HCT116 (cell line): Measurements from ENCODE around the gene ZBTB7C. TPM values are rescaled to one million over a fixed set of nuclear protein-coding genes. Genes with fewer than 3 reads are reported as not detected.

Experiments used
- ATAC-seq: fragments of 200-7000 bp; cut with Tn5 transposase; 2 replicates; pipeline ENCODE4 v1.9.1; 2020; ENCODE audit warnings: mild to moderate bottlenecking, moderate library complexity
- BruUV-seq: library from RNA; stranded (reverse); fragments of 400-500 nt; replicated peaks from 2 replicates; lab custom pipeline; 2021; lab: Mats Ljungman, UMichigan
- CTCF ChIA-PET: fragments of 300-600 bp; sonication (Branson Sonifier 250); formaldehyde crosslinking; loops from one replicate; lab custom pipeline; 2021; ENCODE audit warnings: antibody characterized with exemption; lab: Charles Lee
- POLR2A ChIA-PET: fragments of 300-600, 350-600 bp; sonication (Branson Sonifier 250); formaldehyde crosslinking; loops from one replicate; lab custom pipeline; 2021; ENCODE audit warnings: antibody characterized with exemption; lab: Charles Lee
- RAD21 ChIA-PET, 2 experiments: fragments of 300-600 bp; sonication (Branson Sonifier 250); formaldehyde crosslinking; loops; one replicate each; lab custom pipeline; 2023; ENCODE audit warnings: low total read pairs in 2 of 2; ENCODE audit not compliant: uncharacterized antibody in 2 of 2, unreplicated experiment in 2 of 2, low non-redundant PET in 1 of 2; lab: Charles Lee
- DNase-seq: peaks from one replicate; pipeline ENCODE4 v3.0.0-alpha.2; 2010; ENCODE audit warnings: low read depth, low spot score
- H2AFZ ChIP-seq: fragments of 200-600 bp; shearing (Covaris generic), sonication (generic); 2 replicates; pipeline ENCODE4 v1.6.1; 2017; ENCODE audit warnings: low read depth, mixed run types, mixed read lengths, antibody characterized with exemption, low read length; ENCODE audit not compliant: poor library complexity, severe bottlenecking
- H3K27ac ChIP-seq: 2 replicates; pipeline ENCODE4 v1.5.1; 2012; ENCODE audit warnings: low read depth, low read length
- H3K27me3 ChIP-seq: fragments of 200-600 bp; sonication (generic); 2 replicates; pipeline ENCODE4 v1.6.1; 2016; ENCODE audit warnings: mixed run types, low read length, mixed read lengths; ENCODE audit not compliant: insufficient read depth
- H3K36me3 ChIP-seq, 2 experiments: fragments of 200-500 bp in 1 of 2; fragments of 200-600 bp in 1 of 2; sonication (Bioruptor generic) in 1 of 2; sonication (generic) in 1 of 2; 2 replicates each; pipeline versions ENCODE4 v1.5.1 to v1.6.1; 2014 to 2016; ENCODE audit warnings: low read length in 2 of 2, inconsistent platforms in 1 of 2, mixed read lengths in 1 of 2, mixed run types in 1 of 2; ENCODE audit not compliant: insufficient read depth in 2 of 2, control insufficient read depth in 1 of 2
- H3K4me1 ChIP-seq, 2 experiments: fragments of 200-600 bp in 1 of 2; sonication (generic) in 1 of 2; 2 replicates each; pipeline versions ENCODE4 v1.5.1 to v1.6.1; 2012 to 2017; ENCODE audit warnings: low read length in 2 of 2, inconsistent platforms in 1 of 2, mild to moderate bottlenecking in 1 of 2, mixed read lengths in 1 of 2, mixed run types in 1 of 2, moderate library complexity in 1 of 2; ENCODE audit not compliant: insufficient read depth in 2 of 2, control insufficient read depth in 1 of 2
- H3K4me2 ChIP-seq: fragments of 200-600 bp; sonication (generic); 2 replicates; pipeline ENCODE4 v1.6.1; 2017; ENCODE audit warnings: mixed run types, low read length, mixed read lengths
- H3K4me3 ChIP-seq, 2 experiments: fragments of 200-600 bp in 1 of 2; sonication (generic) in 1 of 2; replicated peaks in 1 of 2; 2 replicates each; pipeline ENCODE4 v1.5.1; 2011 to 2016; ENCODE audit warnings: low read length in 2 of 2, control low read depth in 1 of 2, low read depth in 1 of 2, mild to moderate bottlenecking in 1 of 2, mixed read lengths in 1 of 2, mixed run types in 1 of 2
- H3K79me2 ChIP-seq: fragments of 200-600 bp; sonication (generic); 2 replicates; pipeline ENCODE4 v1.6.1; 2017; ENCODE audit warnings: mild to moderate bottlenecking, mixed run types, low read length, moderate library complexity, mixed read lengths; ENCODE audit not compliant: insufficient read depth
- H3K9ac ChIP-seq: fragments of 200-600 bp; sonication (generic); 2 replicates; pipeline ENCODE4 v1.6.1; 2016; ENCODE audit warnings: low read length, mixed read lengths
- H3K9me2 ChIP-seq: fragments of 200-600 bp; sonication (generic), shearing (Covaris generic); 2 replicates; pipeline ENCODE4 v1.6.1; 2017; ENCODE audit warnings: mixed run types, mild to moderate bottlenecking, moderate library complexity; ENCODE audit not compliant: insufficient read depth
- H3K9me3 ChIP-seq, 2 experiments: fragments of 200-500 bp in 1 of 2; fragments of 200-600 bp in 1 of 2; sonication (Bioruptor generic) in 1 of 2; sonication (generic) in 1 of 2; 2 replicates each; pipeline ENCODE4 v1.6.1; 2014 to 2017; ENCODE audit warnings: low read length in 2 of 2, mixed read lengths in 2 of 2, inconsistent platforms in 1 of 2, low read depth in 1 of 2, mild to moderate bottlenecking in 1 of 2, mixed run types in 1 of 2, moderate library complexity in 1 of 2; ENCODE audit not compliant: control insufficient read depth in 1 of 2, insufficient read depth in 1 of 2
- H4K20me1 ChIP-seq: fragments of 200-600 bp; sonication (generic), shearing (Covaris generic); 2 replicates; pipeline ENCODE4 v1.6.1; 2017; ENCODE audit warnings: mixed run types, mild to moderate bottlenecking, moderate library complexity; ENCODE audit not compliant: insufficient read depth
- CEBPB ChIP-seq: IDR thresholded peaks from 2 replicates; pipeline ENCODE4 v1.6.1; 2012; ENCODE audit warnings: low read depth
- EGR1 ChIP-seq: IDR thresholded peaks from 2 replicates; pipeline ENCODE4 v1.6.1; 2012; ENCODE audit warnings: low read depth
- ELF1 ChIP-seq: IDR thresholded peaks from 2 replicates; pipeline ENCODE4 v1.6.1; 2012; ENCODE audit warnings: low read depth, borderline replicate concordance
- EZH2 ChIP-seq: fragments of 200-600 bp; sonication (generic); IDR thresholded peaks from 2 replicates; pipeline ENCODE4 v1.6.1; 2017; ENCODE audit warnings: antibody characterized with exemption, mixed run types
- EZH2phosphoT487 ChIP-seq: fragments of 200-600 bp; IDR thresholded peaks from 2 replicates; pipeline ENCODE4 v1.6.1; 2018; ENCODE audit warnings: antibody characterized with exemption, borderline replicate concordance
- JUND ChIP-seq: IDR thresholded peaks from 2 replicates; pipeline ENCODE4 v1.6.1; 2012
- MAX ChIP-seq: IDR thresholded peaks from 2 replicates; pipeline ENCODE4 v1.6.1; 2012
- SIN3A ChIP-seq: IDR thresholded peaks from 2 replicates; pipeline ENCODE4 v1.6.1; 2012; ENCODE audit warnings: low read depth
- SP1 ChIP-seq: IDR thresholded peaks from 2 replicates; pipeline ENCODE4 v1.6.1; 2012; ENCODE audit warnings: low read depth
- SRF ChIP-seq: IDR thresholded peaks from 2 replicates; pipeline ENCODE4 v1.6.1; 2012; ENCODE audit warnings: low read depth
- TCF7L2 ChIP-seq: IDR thresholded peaks from 2 replicates; pipeline ENCODE4 v1.7.0; 2011; ENCODE audit warnings: borderline replicate concordance, inconsistent platforms; ENCODE audit not compliant: insufficient read depth, insufficient read length; ENCODE audit errors: extremely low read depth
- ZBTB33 ChIP-seq: IDR thresholded peaks from 2 replicates; pipeline ENCODE4 v1.6.1; 2011; ENCODE audit warnings: mild to moderate bottlenecking, low read length, moderate library complexity; ENCODE audit not compliant: insufficient replicate concordance; ENCODE audit errors: extremely low read depth
- ZFX ChIP-seq: fragments of 450-650 bp; IDR thresholded peaks from 2 replicates; pipeline ENCODE4 v1.6.1; 2017
- ZNF274 ChIP-seq: fragments of 200-500 bp; sonication (Bioruptor generic); IDR thresholded peaks from 2 replicates; pipeline ENCODE4 v1.6.1; 2014; ENCODE audit warnings: mild to moderate bottlenecking, low read depth, low read length, inconsistent platforms
- intact Hi-C: fragments of 100-400 bp; cut with micrococcal nuclease; formaldehyde crosslinking; loops from 2 replicates; pipeline ENCODE4 v1.10.0; 2022
- total RNA-seq: library from RNA; stranded (reverse); gene quantifications from one replicate; pipeline ENCODE4 v1.2.1, GENCODE V29; 2021; ENCODE audit not compliant: unreplicated experiment
- TF ChIP-seq, protein P1 (sequence below): IDR thresholded peaks from 2 replicates; pipeline ENCODE4 v1.6.1; 2012

The ZBTB7C gene
- total RNA-seq, 1 experiment from 2014 or later: 0.37 TPM

- H3K79me2 ChIP-seq: no peaks in the 10 kb centered on the region
- CTCF ChIA-PET: no interaction called here
- no peak for DNase-seq
- no peak for TF ChIP-seq ZBTB33
- TF ChIP-seq ELF1: no peak
- TF ChIP-seq SRF: no peak
- no peak for TF ChIP-seq CEBPB
- TF ChIP-seq, protein P1, sequence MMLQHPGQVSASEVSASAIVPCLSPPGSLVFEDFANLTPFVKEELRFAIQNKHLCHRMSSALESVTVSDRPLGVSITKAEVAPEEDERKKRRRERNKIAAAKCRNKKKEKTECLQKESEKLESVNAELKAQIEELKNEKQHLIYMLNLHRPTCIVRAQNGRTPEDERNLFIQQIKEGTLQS: no peak
- TF ChIP-seq TCF7L2: no peak
- TF ChIP-seq ZNF274: no peak
- TF ChIP-seq SIN3A: no peak
- TF ChIP-seq SP1: no peak
- TF ChIP-seq JUND: no peak
- no peak for TF ChIP-seq EZH2phosphoT487
- TF ChIP-seq EZH2: no peak
- TF ChIP-seq EGR1: no peak
- TF ChIP-seq MAX: no peak
- no peak for TF ChIP-seq ZFX
- TF ChIP-seq, all 23 proteins: peak for 0
- H3K36me3 ChIP-seq: no peaks in the 10 kb centered on the region
- H3K27me3 ChIP-seq: peaks cover 11% of the 10 kb centered on the region; the same call in 1 of the 2 replicates
- ChIA-PET POLR2A (no interaction called here), RAD21 (no interaction called here)
- intact Hi-C loops: loop anchor here (10.0 kb wide), 1 partner anchor 175 kb away; no protein-coding TSS in a partner anchor
- no TSS peak for BruUV-seq
- H3K9me3 ChIP-seq: no peaks in the 10 kb centered on the region
- H3K4me1 ChIP-seq: peaks cover 4 to 29% of the 10 kb centered on the region in 2 experiments; a peak in 3 of 4 replicates
- no peak overlapping the region for H3K9ac ChIP-seq
- H2AFZ ChIP-seq: peak overlapping the region; percentile 76
- no peaks in the 10 kb centered on the region for H4K20me1 ChIP-seq
- peak overlapping the region; percentile 97 for H3K4me2 ChIP-seq
- H3K4me3 ChIP-seq: peak overlapping the region; percentile 57 to 68
- ATAC-seq: peak; percentile 11
- H3K27ac ChIP-seq: no peak overlapping the region
- no peaks in the 10 kb centered on the region for H3K9me2 ChIP-seq
Observed at GRCh38 chr18:48409591-48410094, 460 bp upstream of the ZBTB7C start.
